NB4 (cell line): ENCODE measurements around the gene LY86.

Source experiments
- DNase-seq: peaks from one replicate; pipeline ENCODE4 v3.0.0; 2010; ENCODE audit warnings: low read depth
- H3K4me3 ChIP-seq: one replicate; pipeline ENCODE4 v1.5.1; 2011; ENCODE audit warnings: mild to moderate bottlenecking, low read depth, low read length, moderate library complexity
- CTCF ChIP-seq: IDR thresholded peaks from one replicate; pipeline ENCODE4 v1.5.1; 2012; ENCODE audit warnings: low read depth, low read length
- MYC ChIP-seq: IDR thresholded peaks from 2 replicates; pipeline ENCODE4 v1.6.1; 2011; ENCODE audit warnings: low read depth, low read length
- POLR2A ChIP-seq: IDR thresholded peaks from 2 replicates; pipeline ENCODE4 v1.6.1; 2011; ENCODE audit warnings: mild to moderate bottlenecking; ENCODE audit not compliant: insufficient read length; ENCODE audit errors: extremely low read depth
- TF ChIP-seq, protein P1 (sequence below): IDR thresholded peaks from 2 replicates; pipeline ENCODE4 v1.6.1; 2011; ENCODE audit warnings: low read depth, low read length

Gene LY86

DNA sequence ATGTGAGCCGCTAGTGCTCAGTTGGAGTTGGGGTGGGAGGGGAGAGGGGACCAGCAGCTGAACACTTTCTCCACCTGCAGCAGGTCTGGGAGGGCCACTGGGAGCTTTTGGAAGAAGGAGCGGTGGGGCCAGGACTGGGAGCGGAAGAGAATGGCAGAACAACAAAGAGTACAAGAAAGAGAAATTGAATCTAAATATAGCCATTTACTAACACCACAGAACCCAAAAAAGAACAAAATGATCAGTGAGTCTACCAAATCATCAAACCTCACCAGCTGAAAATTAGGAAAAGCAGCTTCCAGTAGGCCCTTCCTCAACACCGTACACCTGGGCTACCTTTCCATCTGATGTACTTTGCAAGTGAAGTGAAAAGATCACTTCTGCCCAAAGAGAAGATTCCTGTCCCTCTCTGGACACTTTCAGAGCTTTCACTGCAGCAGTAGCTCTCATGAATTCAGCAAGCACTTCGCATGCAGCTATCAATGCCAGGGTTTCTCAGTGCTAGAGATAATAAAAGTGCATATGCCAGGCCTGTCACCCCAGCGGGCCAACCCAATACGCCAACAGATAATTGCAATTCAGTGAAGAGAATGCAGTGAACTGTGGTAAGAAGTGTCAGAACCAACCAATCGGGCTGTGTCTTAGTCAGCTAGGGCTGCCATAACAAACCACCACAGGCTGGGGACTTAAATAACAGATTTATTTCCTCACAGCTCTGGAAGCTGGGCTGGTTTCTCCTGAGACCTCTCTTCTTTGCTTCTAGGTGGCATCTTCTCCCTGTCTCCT lies 597 bp downstream of the LY86 start:
- no peak for TF ChIP-seq MYC
- H3K4me3 ChIP-seq: peak overlapping the region; percentile 68
- DNase-seq: peak; percentile 63

- no peak overlapping the region for H3K4me3 ChIP-seq
- DNase-seq: peak; percentile 59
- no peak for TF ChIP-seq CTCF
- TF ChIP-seq MYC: no peak
- TF ChIP-seq POLR2A: no peak
- TF ChIP-seq, protein P1, sequence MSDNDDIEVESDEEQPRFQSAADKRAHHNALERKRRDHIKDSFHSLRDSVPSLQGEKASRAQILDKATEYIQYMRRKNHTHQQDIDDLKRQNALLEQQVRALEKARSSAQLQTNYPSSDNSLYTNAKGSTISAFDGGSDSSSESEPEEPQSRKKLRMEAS: no peak
Measured at GRCh38 chr6:6590530-6590929, 2.0 kb downstream of the LY86 start.

DNA sequence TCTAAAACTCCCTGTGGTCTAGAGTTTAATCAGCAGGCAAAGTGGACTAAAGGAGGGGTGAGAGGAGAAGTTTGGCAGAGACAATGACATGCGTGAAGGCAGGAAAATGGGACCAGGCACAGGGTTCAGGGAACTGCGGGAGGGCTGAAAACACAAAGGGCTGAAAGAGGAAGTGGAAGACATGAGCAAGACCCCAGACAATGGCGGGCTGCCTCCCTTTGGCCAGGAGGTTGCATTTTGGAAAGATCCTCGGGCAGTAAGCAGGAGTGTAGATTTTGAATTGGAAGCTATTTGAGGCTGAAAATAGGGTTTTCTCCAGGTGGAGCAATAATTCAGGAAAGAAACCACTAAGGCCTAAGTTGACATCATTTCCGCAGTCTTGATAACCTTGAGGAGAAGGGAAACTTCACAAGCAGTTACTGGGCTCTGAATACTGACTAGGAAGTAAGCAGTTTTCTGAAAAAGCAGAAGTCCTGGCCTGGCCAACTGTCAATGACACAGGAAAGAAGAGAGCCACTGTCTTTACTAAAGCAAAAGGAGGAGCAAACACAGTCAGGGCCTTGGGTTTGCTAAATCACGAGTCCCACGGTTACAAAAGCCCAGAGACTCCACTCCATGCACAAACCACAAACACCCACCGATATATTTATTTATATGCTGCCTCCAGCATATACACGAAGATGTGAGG lies 3.4 kb downstream of the LY86 start:
- TF ChIP-seq MYC (peak; percentile 74), POLR2A (no peak)
- TF ChIP-seq, protein P1: peak; percentile 59
- peak overlapping the region; percentile 44 for H3K4me3 ChIP-seq
- DNase-seq: peak; percentile 98

GRCh38 chr6:6592826-6593475 lies 4.4 kb downstream of the LY86 start:
- H3K4me3 ChIP-seq: peak overlapping the region; percentile 35
- no peak for TF ChIP-seq CTCF
- TF ChIP-seq, protein P1: no peak
- TF ChIP-seq POLR2A: no peak
- TF ChIP-seq MYC: no peak
- peak; percentile 60 for DNase-seq

DNA sequence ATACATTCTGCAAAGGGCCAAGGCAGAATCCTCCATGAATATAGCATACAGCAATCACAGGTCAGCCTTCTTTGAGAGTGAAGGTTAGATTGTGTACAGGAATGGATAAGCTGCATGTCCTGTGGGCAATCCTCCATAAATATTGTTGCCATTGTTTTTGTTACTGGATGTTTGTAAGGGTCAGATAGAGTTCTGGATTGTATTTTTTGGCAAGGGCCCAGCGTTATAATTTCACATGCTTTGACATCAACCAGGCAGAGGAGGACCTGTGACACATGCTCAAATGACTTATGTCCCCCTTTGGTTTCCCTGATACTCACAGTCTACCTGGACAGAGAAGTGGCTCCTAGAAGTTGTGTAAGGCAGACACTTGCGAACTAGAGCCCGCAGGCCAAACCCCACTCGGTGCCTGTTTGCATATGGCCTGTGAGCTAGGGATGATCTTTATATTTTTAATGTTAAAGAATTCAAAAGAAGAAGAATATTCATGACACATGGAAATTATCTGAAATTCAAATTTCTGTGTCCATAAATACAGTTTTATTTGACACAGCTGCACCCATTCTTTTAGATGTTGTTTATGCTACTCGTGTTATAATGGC lies 5.4 kb downstream of the LY86 start:
- no peak for DNase-seq
- TF ChIP-seq CTCF: no peak
- no peak for TF ChIP-seq MYC
- TF ChIP-seq POLR2A: no peak
- TF ChIP-seq, protein P1: no peak

DNA sequence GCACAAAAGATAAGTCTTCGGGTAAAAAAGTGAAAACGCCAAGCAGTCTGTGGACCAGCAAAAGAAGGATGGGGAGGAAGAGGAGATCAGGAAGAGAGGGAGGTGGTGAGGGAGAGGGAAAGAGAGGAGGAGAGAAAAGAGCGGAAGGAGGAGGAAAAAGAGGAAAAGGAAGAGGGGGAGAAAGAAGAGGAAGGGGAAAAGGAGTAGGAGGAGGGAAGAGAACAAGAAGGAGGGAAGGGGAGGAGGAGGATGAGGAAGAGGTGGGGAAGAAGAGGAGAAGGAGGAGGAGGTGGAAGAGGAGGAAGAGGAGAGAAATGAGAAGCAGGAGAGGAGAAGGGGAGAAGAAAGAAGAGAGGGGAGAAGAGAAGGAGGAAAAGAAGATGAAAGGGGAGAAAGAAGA lies 6.5 kb downstream of the LY86 start:
- TF ChIP-seq, protein P1: no peak
- TF ChIP-seq MYC: no peak
- TF ChIP-seq POLR2A: no peak
- TF ChIP-seq CTCF: no peak
- DNase-seq: no peak

More for the DNA sequence above, 5.4 kb downstream of the LY86 start:
- H3K4me3 ChIP-seq: no peak overlapping the region

More for the DNA sequence above, 6.5 kb downstream of the LY86 start:
- H3K4me3 ChIP-seq: no peak overlapping the region
